Ovary (tissue), 9 donors: ENCODE measurements around the gene ALG2. TPM values are rescaled to one million over a fixed set of nuclear protein-coding genes. Genes with fewer than 3 reads are reported as not detected.

Source experiments
- DNase-seq, 5 donors: peaks; one replicate each; pipeline ENCODE4 v3.0.0-alpha.2; 2019 to 2020
- H3K27ac ChIP-seq, 2 donors: fragments of 200-600 bp; one replicate each; pipeline versions ENCODE4 v1.5.1 to v1.8.0; 2019 to 2022
- H3K27me3 ChIP-seq: fragments of 200-600 bp; one replicate; pipeline ENCODE4 v1.8.0; 2022
- H3K36me3 ChIP-seq: fragments of 200-600 bp; sonication (generic); one replicate; pipeline ENCODE4 v1.5.1; 2019
- H3K4me1 ChIP-seq: one replicate; pipeline ENCODE4 v1.8.1; 2013; ENCODE audit warnings: mild to moderate bottlenecking, moderate library complexity; ENCODE audit not compliant: insufficient read depth
- H3K4me3 ChIP-seq: fragments of 200-600 bp; sonication (generic); one replicate; pipeline ENCODE4 v1.5.1; 2017
- H3K9me3 ChIP-seq, 2 donors: fragments of 200-600 bp in 1 of 2; sonication (generic) in 1 of 2; one replicate each; pipeline versions ENCODE4 v1.5.1 to v1.8.1; 2013 to 2019; ENCODE audit warnings: mild to moderate bottlenecking in 1 of 2, moderate library complexity in 1 of 2
- CTCF ChIP-seq, 3 donors: fragments of 450-650 bp in 2 of 3; fragments of 200-600 bp in 1 of 3; IDR thresholded peaks; one replicate each; pipeline versions ENCODE4 v1.5.1 to v1.8.0; 2016 to 2022; ENCODE audit warnings: antibody characterized with exemption in 3 of 3, mild to moderate bottlenecking in 1 of 3
- EP300 ChIP-seq: sonication (generic); formaldehyde crosslinking; IDR thresholded peaks from one replicate; pipeline ENCODE4 v1.6.1; 2017; ENCODE audit warnings: antibody characterized with exemption
- POLR2A ChIP-seq: fragments of 450-650 bp; IDR thresholded peaks from one replicate; pipeline ENCODE4 v1.6.1; 2017; ENCODE audit warnings: antibody characterized with exemption, mild to moderate bottlenecking, moderate library complexity
- WGBS, 3 donors: extraction: QIAGEN DNeasy Blood & Tissue Kit in 1 of 3; methylation state at CpG; one replicate each; pipeline versions ENCODE4 v1.1.5 to v1.1.7; 2013 to 2017; 5-methylcytosine and 5-hydroxymethylcytosine counted together
- intact Hi-C, 4 donors: fragments of 100-400 bp; cut with DNase I; formaldehyde crosslinking; loops; one replicate each; pipeline versions ENCODE4 v1.11.0 to v1.15.1; 2022 to 2023
- polyA plus RNA-seq, 2 donors: library from polyadenylated mRNA; stranded (reverse); fragments of 200-250 nt in 1 of 2; fragments of 350-450 nt in 1 of 2; fragmentation: Illumina TruSeq in 1 of 2; extraction: RNeasy Lipid Tissue Mini Kit (QIAGEN cat#74804) in 1 of 2; gene quantifications; one replicate each; pipeline ENCODE4 v1.2.3, GENCODE V29; 2013 to 2014
- total RNA-seq, 7 donors: library from RNA; depleted of rRNA in 2 of 7; stranded (reverse); fragments of >200 nt in 2 of 7; fragmentation: NEBNext Ultra II Directional in 3 of 7; extraction: Animal tissue kit (Norgen Biotek cat#: 25700) in 3 of 7; gene quantifications; one replicate each; pipeline versions ENCODE4 v1.1.0 to v1.2.4, GENCODE V29; 2016 to 2023
- donor health status: DM: no; HTN: no; CAD: no; lungs with moderate emphysema.
- donor health status: DM: no; HTN: no; CAD: no.
- donor health status: Bipolar disorder and iron deficiency.
- donor health status: DM: yes; HTN: yes; CAD: no.
- donor health status: DM: no; HTN: no; CAD: no.
- donor health status: DM: yes; HTN: yes; CAD: no.

Gene ALG2
- total and polyA plus RNA-seq, 9 donors, result 21.8 to 60.1 (median 37.3) TPM

- no peak for DNase-seq
- Histone ChIP-seq H3K27me3 (no peaks in the 10 kb centered on the region), H3K4me3 (no peak overlapping the region), H3K36me3 (no peaks in the 10 kb centered on the region), H3K4me1 (peaks cover 3% of the 10 kb centered on the region), H3K9me3 (no peaks in the 10 kb centered on the region), H3K27ac (no peak overlapping the region)
- no peak for TF ChIP-seq EP300
- no peak for TF ChIP-seq CTCF (IDR thresholded peaks at IDR 0.05)
- TF ChIP-seq POLR2A, result no peak
- intact Hi-C loops, result loop anchor here in 1 of 4 donors (10.0 kb wide), 1 partner anchor 1412 kb away; no protein-coding TSS in a partner anchor
- WGBS, 3 donors, result 75 to 79% (median 77%) methylated on average over 3 of the region's 3 CpGs
These were observed 39.4 kb downstream of the ALG2 start for GRCh38 chr9:99182356-99182755.

GRCh38 chr9:99181621-99182020 is 40.1 kb downstream of the ALG2 start:
- Histone ChIP-seq H3K36me3 (no peaks in the 10 kb centered on the region), H3K4me1 (peaks cover 3% of the 10 kb centered on the region), H3K9me3 (no peaks in the 10 kb centered on the region), H3K4me3 (no peak overlapping the region), H3K27ac (no peak overlapping the region), H3K27me3 (no peaks in the 10 kb centered on the region)
- TF ChIP-seq CTCF (IDR thresholded peaks at IDR 0.05) (no peak), EP300 (no peak), POLR2A (no peak)
- no peak for DNase-seq
- 75 to 86% (median 77%) methylated on average over 4 of the region's 4 CpGs for WGBS, 3 donors
- intact Hi-C loops, result loop anchor here in 1 of 4 donors (10.0 kb wide), 1 partner anchor 1413 kb away; no protein-coding TSS in a partner anchor

GRCh38 chr9:99181206-99181605 is 40.5 kb downstream of the ALG2 start:
- H3K36me3 ChIP-seq, result no peaks in the 10 kb centered on the region
- intact Hi-C loops, result loop anchor here in 1 of 4 donors (10.0 kb wide), 1 partner anchor 1414 kb away; no protein-coding TSS in a partner anchor
- no peak for DNase-seq
- H3K27me3 ChIP-seq, result no peaks in the 10 kb centered on the region
- H3K4me3 ChIP-seq, result no peak overlapping the region
- 63 to 85% (median 80%) methylated on average over 2 of the region's 2 CpGs for WGBS, 3 donors
- TF ChIP-seq POLR2A, result no peak
- H3K9me3 ChIP-seq, result no peaks in the 10 kb centered on the region
- no peak overlapping the region for H3K27ac ChIP-seq
- H3K4me1 ChIP-seq, result peaks cover 3% of the 10 kb centered on the region

GRCh38 chr9:99180662-99181061 is 41.1 kb downstream of the ALG2 start:
- Histone ChIP-seq H3K9me3 (no peaks in the 10 kb centered on the region), H3K27ac (no peak overlapping the region), H3K4me3 (no peak overlapping the region), H3K27me3 (no peaks in the 10 kb centered on the region), H3K4me1 (peaks cover 3% of the 10 kb centered on the region), H3K36me3 (no peaks in the 10 kb centered on the region)
- intact Hi-C loops, result loop anchor here in 1 of 4 donors (10.0 kb wide), 1 partner anchor 1414 kb away; no protein-coding TSS in a partner anchor
- 89 to 91% (median 91%) methylated on average over 9 of the region's 9 CpGs for WGBS, 3 donors
- TF ChIP-seq CTCF (IDR thresholded peaks at IDR 0.05) (no peak), POLR2A (no peak), EP300 (no peak)
- no peak for DNase-seq

- H3K27me3 ChIP-seq, result no peaks in the 10 kb centered on the region
- intact Hi-C loops, result loop anchor here in 1 of 4 donors (10.0 kb wide), 1 partner anchor 1415 kb away; no protein-coding TSS in a partner anchor
- H3K36me3 ChIP-seq, result no peaks in the 10 kb centered on the region
- DNase-seq, result no peak
- 86 to 96% (median 91%) methylated on average over 1 of the region's 1 CpG for WGBS, 3 donors
- TF ChIP-seq CTCF (IDR thresholded peaks at IDR 0.05) (no peak), EP300 (no peak), POLR2A (no peak)
- H3K27ac ChIP-seq, result no peak overlapping the region
- H3K9me3 ChIP-seq, result no peaks in the 10 kb centered on the region
- H3K4me3 ChIP-seq, result no peak overlapping the region
- peaks cover 3% of the 10 kb centered on the region for H3K4me1 ChIP-seq
These were observed 41.5 kb downstream of the ALG2 start for GRCh38 chr9:99180199-99180598.
